Right lobe of liver (tissue), 4 donors: ENCODE results near the gene ITGAV.

Source experiments
- CTCF ChIP-seq, 4 donors: fragments of 200-600 bp in 3 of 4; fragments of 450-650 bp in 1 of 4; IDR thresholded peaks; one replicate each; pipeline versions ENCODE4 v1.5.1 to v1.8.0; 2016 to 2022; ENCODE audit warnings: antibody characterized with exemption in 4 of 4, mild to moderate bottlenecking in 2 of 4
- POLR2A ChIP-seq: fragments of 450-650 bp; IDR thresholded peaks from one replicate; pipeline ENCODE4 v1.6.1; 2017; ENCODE audit warnings: antibody characterized with exemption, mild to moderate bottlenecking
- donor health status: DM: no; HTN: no; CAD: no.
- donor health status: DM: no; HTN: no; CAD: no.
- donor health status: DM: no; HTN: yes; CAD: no.

- no peak for TF ChIP-seq CTCF (IDR thresholded peaks at IDR 0.05)
- no peak for TF ChIP-seq POLR2A
Measured at GRCh38 chr2:186554850-186555671, 34.8 kb upstream of the ITGAV start.
